PFSK-1 (cell line): ENCODE results near the gene ACTL7A.

Experiments used
- FOXP2 ChIP-seq: optimal IDR thresholded peaks from 2 replicates; pipeline ENCODE3; 2011; ENCODE audit warnings: borderline replicate concordance, control low read depth, inconsistent platforms; ENCODE audit not compliant: insufficient read depth; ENCODE audit errors: extremely low read length, extremely low read depth
- POLR2AphosphoS5 ChIP-seq: IDR thresholded peaks from 2 replicates; pipeline ENCODE4 v1.6.1; 2012; ENCODE audit warnings: low read depth, mild to moderate bottlenecking, control low read depth, low read length, moderate library complexity
- REST ChIP-seq, 2 experiments: IDR thresholded peaks; 2 replicates each; pipeline versions ENCODE4 v1.6.1 to v1.8.0; 2011 to 2012; ENCODE audit warnings: low read depth in 2 of 2, low read length in 2 of 2, control low read depth in 1 of 2, inconsistent platforms in 1 of 2, mild to moderate bottlenecking in 1 of 2, moderate library complexity in 1 of 2; ENCODE audit not compliant: insufficient read depth in 1 of 2
- SIN3A ChIP-seq: IDR thresholded peaks from 2 replicates; pipeline ENCODE4 v1.6.1; 2012; ENCODE audit warnings: mild to moderate bottlenecking, low read length, moderate library complexity, borderline replicate concordance; ENCODE audit not compliant: insufficient read depth
- TAF1 ChIP-seq: IDR thresholded peaks from 2 replicates; pipeline ENCODE4 v1.6.1; 2012; ENCODE audit warnings: low read length, control low read depth, borderline replicate concordance; ENCODE audit not compliant: insufficient read depth

- TF ChIP-seq POLR2AphosphoS5 (no peak), REST (IDR thresholded peaks at IDR 0.05; ENCODE audit: insufficient read depth in 1 of 2, low read depth in 2 of 2, low read length in 2 of 2) (no peak), TAF1 (no peak), SIN3A (no peak), FOXP2 (no peak)
Observed at GRCh38 chr9:108897324-108898096, 35.4 kb downstream of the ACTL7A start.
